ENCODE measurements around the gene MC3R.
A peak's percentile ranks its signal among the peaks of the same experiment; 100 is the strongest.

DNA sequence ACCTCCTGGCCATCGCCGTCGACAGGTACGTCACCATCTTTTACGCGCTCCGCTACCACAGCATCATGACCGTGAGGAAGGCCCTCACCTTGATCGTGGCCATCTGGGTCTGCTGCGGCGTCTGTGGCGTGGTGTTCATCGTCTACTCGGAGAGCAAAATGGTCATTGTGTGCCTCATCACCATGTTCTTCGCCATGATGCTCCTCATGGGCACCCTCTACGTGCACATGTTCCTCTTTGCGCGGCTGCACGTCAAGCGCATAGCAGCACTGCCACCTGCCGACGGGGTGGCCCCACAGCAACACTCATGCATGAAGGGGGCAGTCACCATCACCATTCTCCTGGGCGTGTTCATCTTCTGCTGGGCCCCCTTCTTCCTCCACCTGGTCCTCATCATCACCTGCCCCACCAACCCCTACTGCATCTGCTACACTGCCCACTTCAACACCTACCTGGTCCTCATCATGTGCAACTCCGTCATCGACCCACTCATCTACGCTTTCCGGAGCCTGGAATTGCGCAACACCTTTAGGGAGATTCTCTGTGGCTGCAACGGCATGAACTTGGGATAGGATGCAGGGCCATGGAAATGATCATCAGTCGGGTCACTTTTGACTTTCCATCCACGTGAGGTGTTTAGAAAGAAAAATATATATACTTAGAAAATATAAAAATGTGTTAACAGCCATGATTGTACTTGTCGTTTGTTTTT, 868 bp downstream of the MC3R start:
- TF ChIP-seq GABPA (IDR thresholded peaks at IDR 0.05; ENCODE audit: low read depth): no peak
- TF ChIP-seq, protein P1, sequence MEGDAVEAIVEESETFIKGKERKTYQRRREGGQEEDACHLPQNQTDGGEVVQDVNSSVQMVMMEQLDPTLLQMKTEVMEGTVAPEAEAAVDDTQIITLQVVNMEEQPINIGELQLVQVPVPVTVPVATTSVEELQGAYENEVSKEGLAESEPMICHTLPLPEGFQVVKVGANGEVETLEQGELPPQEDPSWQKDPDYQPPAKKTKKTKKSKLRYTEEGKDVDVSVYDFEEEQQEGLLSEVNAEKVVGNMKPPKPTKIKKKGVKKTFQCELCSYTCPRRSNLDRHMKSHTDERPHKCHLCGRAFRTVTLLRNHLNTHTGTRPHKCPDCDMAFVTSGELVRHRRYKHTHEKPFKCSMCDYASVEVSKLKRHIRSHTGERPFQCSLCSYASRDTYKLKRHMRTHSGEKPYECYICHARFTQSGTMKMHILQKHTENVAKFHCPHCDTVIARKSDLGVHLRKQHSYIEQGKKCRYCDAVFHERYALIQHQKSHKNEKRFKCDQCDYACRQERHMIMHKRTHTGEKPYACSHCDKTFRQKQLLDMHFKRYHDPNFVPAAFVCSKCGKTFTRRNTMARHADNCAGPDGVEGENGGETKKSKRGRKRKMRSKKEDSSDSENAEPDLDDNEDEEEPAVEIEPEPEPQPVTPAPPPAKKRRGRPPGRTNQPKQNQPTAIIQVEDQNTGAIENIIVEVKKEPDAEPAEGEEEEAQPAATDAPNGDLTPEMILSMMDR (IDR thresholded peaks at IDR 0.05; ENCODE audit: insufficient read depth, low read length): peak; percentile 77
